Measurements from ENCODE around the gene LRIG3.
"Not testable (repeated sequence)": the region's sequence is repeated elsewhere in the genome, so short reads cannot be mapped to it uniquely, and the experiment has no call there.

Gene LRIG3

GRCh38 chr12:58901664-58902063 lies 18.6 kb downstream of the LRIG3 start:
- DNase-seq (ENCODE audit: low spot score), result no peak

GRCh38 chr12:58897969-58898368 lies 22.3 kb downstream of the LRIG3 start:
- DNase-seq (ENCODE audit: low spot score), result no peak

GRCh38 chr12:58896278-58896677 lies 24.0 kb downstream of the LRIG3 start:
- DNase-seq (ENCODE audit: low spot score), result no peak

GRCh38 chr12:58895053-58895452 lies 25.3 kb downstream of the LRIG3 start:
- DNase-seq (ENCODE audit: low spot score), result no peak

GRCh38 chr12:58894040-58894439 lies 26.3 kb downstream of the LRIG3 start:
- DNase-seq (ENCODE audit: low spot score), result peak; percentile 39

- DNase-seq (ENCODE audit: low spot score), result no peak
Measured at GRCh38 chr12:58893495-58893894, 26.8 kb downstream of the LRIG3 start.

- no peak for DNase-seq (ENCODE audit: low spot score)
Measured at GRCh38 chr12:58889557-58889956, 30.7 kb downstream of the LRIG3 start.

GRCh38 chr12:58888131-58888783 lies 32.0 kb downstream of the LRIG3 start:
- DNase-seq (ENCODE audit: low spot score), result no peak

GRCh38 chr12:58887068-58887467 lies 33.2 kb downstream of the LRIG3 start:
- DNase-seq (ENCODE audit: low spot score), result no peak

GRCh38 chr12:58886474-58886873 lies 33.8 kb downstream of the LRIG3 start:
- DNase-seq (ENCODE audit: low spot score), result no peak

GRCh38 chr12:58884916-58885315 lies 35.4 kb downstream of the LRIG3 start:
- no peak for DNase-seq (ENCODE audit: low spot score)

GRCh38 chr12:58883576-58884334 lies 36.5 kb downstream of the LRIG3 start:
- no peak for DNase-seq (ENCODE audit: low spot score)

- DNase-seq (ENCODE audit: low spot score), result no peak
Measured at GRCh38 chr12:58882826-58883225, 37.5 kb downstream of the LRIG3 start.

- DNase-seq (ENCODE audit: low spot score), result no peak
Measured at GRCh38 chr12:58881816-58882215, 38.5 kb downstream of the LRIG3 start.

GRCh38 chr12:58880639-58881038 lies 39.7 kb downstream of the LRIG3 start:
- no peak for DNase-seq (ENCODE audit: low spot score)

- DNase-seq (ENCODE audit: low spot score), result no peak
Measured at GRCh38 chr12:58877243-58877743, 43.0 kb downstream of the LRIG3 start.

GRCh38 chr12:58873496-58873895 lies 46.8 kb downstream of the LRIG3 start:
- DNase-seq (ENCODE audit: low spot score), result no peak

GRCh38 chr12:58871556-58871955 lies 48.7 kb downstream of the LRIG3 start:
- DNase-seq (ENCODE audit: low spot score), result no peak

- DNase-seq (ENCODE audit: low spot score), result no peak
Measured at GRCh38 chr12:58870595-58870994, 49.7 kb downstream of the LRIG3 start.

- no peak for DNase-seq (ENCODE audit: low spot score)
Measured at GRCh38 chr12:58860788-58861240, 59.5 kb downstream of the LRIG3 start.

GRCh38 chr12:58860056-58860787 lies 60.1 kb downstream of the LRIG3 start:
- no peak for DNase-seq (ENCODE audit: low spot score)

GRCh38 chr12:58858030-58858429 lies 62.3 kb downstream of the LRIG3 start:
- no peak for DNase-seq (ENCODE audit: low spot score)

- DNase-seq (ENCODE audit: low spot score), result not testable (repeated sequence)
Measured at GRCh38 chr12:58857206-58857605, 63.1 kb downstream of the LRIG3 start.

Data from COLO829 (cell line).